Endothelial cell of umbilical vein (primary cell): ENCODE data around the gene ANKS1B. TPM values are rescaled to one million over a fixed set of nuclear protein-coding genes. Genes with fewer than 3 reads are reported as not detected.

ENCODE experiments used
- BruUV-seq: library from RNA; stranded (reverse); fragments of 400-500 nt; replicated peaks from 2 replicates; lab custom pipeline; 2021; lab: Mats Ljungman, UMichigan
- CTCF ChIA-PET: fragments of 300-600, 350-600 bp; sonication (Branson Sonifier 250); formaldehyde crosslinking; loops from one replicate; lab custom pipeline; 2021; ENCODE audit warnings: antibody characterized with exemption, inconsistent platforms; lab: Charles Lee
- POLR2A ChIA-PET: fragments of 300-600, 350-600 bp; sonication (Branson Sonifier 250); formaldehyde crosslinking; loops from one replicate; lab custom pipeline; 2021; ENCODE audit warnings: antibody characterized with exemption, inconsistent platforms; lab: Charles Lee
- DNase-seq: peaks from one replicate; pipeline ENCODE4 v3.0.0-alpha.2; 2011; ENCODE audit warnings: low read depth, low spot score
- FAIRE-seq: peaks from 2 replicates; lab custom pipeline; 2011; peaks lifted over from hg19 to GRCh38; lab: Jason Lieb, UNC
- H2AFZ ChIP-seq: 2 replicates; pipeline ENCODE4 v1.6.0; 2012; ENCODE audit warnings: low read depth, low read length, control low read depth, inconsistent platforms
- H3K27ac ChIP-seq: 2 replicates; pipeline ENCODE4 v1.5.1; 2011; ENCODE audit warnings: low read depth, mild to moderate bottlenecking, control low read depth, low read length, moderate library complexity; ENCODE audit not compliant: insufficient read depth
- H3K27me3 ChIP-seq, 2 experiments: 2 replicates each; pipeline versions ENCODE4 v1.6.0 to v1.6.1; 2011; ENCODE audit warnings: low read length in 2 of 2, mixed read lengths in 1 of 2; ENCODE audit not compliant: control insufficient read depth in 2 of 2, insufficient read depth in 2 of 2
- H3K36me3 ChIP-seq, 2 experiments: 2 replicates in 1 of 2; 3 replicates in 1 of 2; pipeline ENCODE4 v1.5.1; 2011; ENCODE audit warnings: low read length in 2 of 2, mild to moderate bottlenecking in 1 of 2, moderate library complexity in 1 of 2; ENCODE audit not compliant: control insufficient read depth in 2 of 2, insufficient read depth in 2 of 2; ENCODE audit errors: extremely low read depth in 1 of 2
- H3K4me1 ChIP-seq: 3 replicates; pipeline ENCODE4 v1.5.1; 2011; ENCODE audit warnings: mild to moderate bottlenecking, low read length; ENCODE audit not compliant: control insufficient read depth, insufficient read depth; ENCODE audit errors: extremely low read depth
- H3K4me2 ChIP-seq: 2 replicates; pipeline ENCODE4 v1.6.1; 2011; ENCODE audit warnings: low read length, control low read depth, mixed read lengths; ENCODE audit not compliant: insufficient read depth
- H3K4me3 ChIP-seq, 3 experiments: fragments of 200-600 bp in 1 of 3; sonication (generic), shearing (Covaris generic) in 1 of 3; replicated peaks in 1 of 3; 2 replicates each; pipeline ENCODE4 v1.5.1; 2011 to 2016; ENCODE audit warnings: control low read depth in 3 of 3, low read length in 3 of 3, mild to moderate bottlenecking in 2 of 3, inconsistent platforms in 1 of 3, low read depth in 1 of 3, moderate library complexity in 1 of 3; ENCODE audit not compliant: insufficient read depth in 1 of 3
- H3K79me2 ChIP-seq: 2 replicates; pipeline ENCODE4 v1.6.0; 2012; ENCODE audit warnings: low read length, inconsistent platforms; ENCODE audit not compliant: control insufficient read depth, insufficient read depth
- H3K9ac ChIP-seq: replicated peaks from 2 replicates; pipeline ENCODE3; 2011; ENCODE audit warnings: low read length, control low read depth; ENCODE audit not compliant: insufficient read depth; ENCODE audit errors: extremely low read depth
- H3K9me1 ChIP-seq: replicated peaks from 3 replicates; pipeline ENCODE4 v1.6.0; 2011; ENCODE audit warnings: mild to moderate bottlenecking, low read length; ENCODE audit not compliant: control insufficient read depth, insufficient read depth; ENCODE audit errors: extremely low read depth
- H3K9me3 ChIP-seq: replicated peaks from 2 replicates; pipeline ENCODE4 v1.5.1; 2012; ENCODE audit warnings: low read length, inconsistent platforms; ENCODE audit not compliant: control insufficient read depth, insufficient read depth
- H4K20me1 ChIP-seq: replicated peaks from 2 replicates; pipeline ENCODE3; 2011; ENCODE audit warnings: mild to moderate bottlenecking, low read length; ENCODE audit not compliant: control insufficient read depth, insufficient read depth; ENCODE audit errors: extremely low read depth
- EZH2 ChIP-seq: IDR thresholded peaks from 2 replicates; pipeline ENCODE4 v1.6.1; 2012; ENCODE audit warnings: borderline replicate concordance, low read depth, mild to moderate bottlenecking, moderate library complexity, low read length, inconsistent platforms; ENCODE audit not compliant: severe bottlenecking
- FOS ChIP-seq: IDR thresholded peaks from 2 replicates; pipeline ENCODE4 v1.6.1; 2011; ENCODE audit warnings: mild to moderate bottlenecking, low read length, moderate library complexity, borderline replicate concordance; ENCODE audit not compliant: insufficient read depth
- GATA2 ChIP-seq: IDR thresholded peaks from 2 replicates; pipeline ENCODE4 v1.7.0; 2011; ENCODE audit warnings: low read depth, mild to moderate bottlenecking, moderate library complexity, mixed read lengths, low read length; ENCODE audit not compliant: insufficient read length, insufficient read depth
- JUN ChIP-seq: IDR thresholded peaks from 2 replicates; pipeline ENCODE4 v1.6.1; 2011; ENCODE audit warnings: borderline replicate concordance, low read depth; ENCODE audit not compliant: insufficient read length, insufficient read depth
- MYC ChIP-seq: IDR thresholded peaks from one replicate; pipeline ENCODE4 v1.6.1; 2011; ENCODE audit warnings: mild to moderate bottlenecking, low read depth, low read length
- POLR2A ChIP-seq: IDR thresholded peaks from 2 replicates; pipeline ENCODE4 v1.6.1; 2012; ENCODE audit warnings: low read depth, mild to moderate bottlenecking, control low read depth, low read length
- POLR2AphosphoS5 ChIP-seq: IDR thresholded peaks from 2 replicates; pipeline ENCODE4 v1.6.1; 2012; ENCODE audit warnings: low read depth, mild to moderate bottlenecking, control low read depth, low read length, moderate library complexity; ENCODE audit not compliant: insufficient read depth
- dilution Hi-C: fragments of 300-500 bp; cut with MboI; formaldehyde crosslinking; loops from one replicate; pipeline ENCODE4 v1.15.0; 2019; ENCODE audit warnings: low sequenced_read_pairs; ENCODE audit not compliant: extremely low pct_ligation_motif_present
- intact Hi-C: fragments of 100-400 bp; cut with micrococcal nuclease; formaldehyde crosslinking; loops from one replicate; pipeline ENCODE4 v1.10.0; 2022
- polyA plus RNA-seq, 4 experiments: library from polyadenylated mRNA; depleted of rRNA in 3 of 4; stranded (reverse) in 3 of 4; unstranded in 1 of 4; fragments of >200 nt; gene quantifications; 2 replicates each; pipeline versions ENCODE4 v1.2.1 to v1.2.3, GENCODE V29; 2011 to 2012; ENCODE audit warnings: missing spikeins in 1 of 4
- total RNA-seq: library from RNA; stranded (reverse); gene quantifications from 2 replicates; pipeline ENCODE4 v1.2.3, GENCODE V29; 2021
- TF ChIP-seq, protein P1 (sequence below), 2 donors: IDR thresholded peaks; 1 replicate in 1 of 2; 2 replicates in 1 of 2; pipeline ENCODE4 v1.5.1; 2011; ENCODE audit warnings: low read length in 2 of 2, mild to moderate bottlenecking in 2 of 2, moderate library complexity in 2 of 2, control low read depth in 1 of 2, inconsistent platforms in 1 of 2, low read depth in 1 of 2; ENCODE audit not compliant: insufficient read depth in 1 of 2; ENCODE audit errors: extremely low read depth in 1 of 2
- TF ChIP-seq, protein P2 (sequence below): IDR thresholded peaks from 2 replicates; pipeline ENCODE4 v1.6.1; 2011; ENCODE audit not compliant: insufficient read depth, insufficient read length

The ANKS1B gene
- total and polyA plus RNA-seq, 2 donors (not counting 3 experiments of a cell fraction or from before 2014, with no cell fraction given), result 0.15 to 0.38 TPM

DNA sequence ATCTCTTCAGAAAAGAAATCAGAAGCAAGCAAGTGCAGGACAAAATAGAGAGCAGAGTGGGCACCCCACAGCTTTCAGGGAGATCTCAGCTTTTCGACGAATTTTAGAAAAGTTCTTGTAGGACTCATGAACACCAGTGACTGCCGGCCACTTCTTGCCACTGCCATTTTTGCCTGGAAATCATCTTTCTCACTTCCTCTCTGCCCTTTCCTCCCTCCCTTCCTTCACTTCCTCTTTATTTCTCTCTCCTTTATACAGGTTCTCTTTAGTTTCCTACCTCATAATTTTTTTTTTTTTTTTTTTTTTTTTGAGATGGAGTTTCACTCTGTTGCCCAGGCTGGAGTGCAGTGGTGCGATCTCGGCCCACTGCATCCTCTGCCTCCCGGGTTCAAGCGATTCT is 1154.1 kb downstream of the ANKS1B start:
- no peak overlapping the region for H3K27ac ChIP-seq
- dilution Hi-C loops, result no loop called here
- DNase-seq, result no peak
- no TSS peak for BruUV-seq
- CTCF ChIA-PET, result no interaction called here
- POLR2A ChIA-PET, result no interaction called here
- H2AFZ ChIP-seq, result no peak overlapping the region
- H3K9me3 ChIP-seq, result no peaks in the 10 kb centered on the region
- intact Hi-C loops, result no loop called here
- no peaks in the 10 kb centered on the region for H3K79me2 ChIP-seq
- no peaks in the 10 kb centered on the region for H4K20me1 ChIP-seq
- H3K36me3 ChIP-seq, result no peaks in the 10 kb centered on the region
- no peaks in the 10 kb centered on the region for H3K27me3 ChIP-seq
- no peak overlapping the region for H3K4me2 ChIP-seq
- TF ChIP-seq, protein P1, sequence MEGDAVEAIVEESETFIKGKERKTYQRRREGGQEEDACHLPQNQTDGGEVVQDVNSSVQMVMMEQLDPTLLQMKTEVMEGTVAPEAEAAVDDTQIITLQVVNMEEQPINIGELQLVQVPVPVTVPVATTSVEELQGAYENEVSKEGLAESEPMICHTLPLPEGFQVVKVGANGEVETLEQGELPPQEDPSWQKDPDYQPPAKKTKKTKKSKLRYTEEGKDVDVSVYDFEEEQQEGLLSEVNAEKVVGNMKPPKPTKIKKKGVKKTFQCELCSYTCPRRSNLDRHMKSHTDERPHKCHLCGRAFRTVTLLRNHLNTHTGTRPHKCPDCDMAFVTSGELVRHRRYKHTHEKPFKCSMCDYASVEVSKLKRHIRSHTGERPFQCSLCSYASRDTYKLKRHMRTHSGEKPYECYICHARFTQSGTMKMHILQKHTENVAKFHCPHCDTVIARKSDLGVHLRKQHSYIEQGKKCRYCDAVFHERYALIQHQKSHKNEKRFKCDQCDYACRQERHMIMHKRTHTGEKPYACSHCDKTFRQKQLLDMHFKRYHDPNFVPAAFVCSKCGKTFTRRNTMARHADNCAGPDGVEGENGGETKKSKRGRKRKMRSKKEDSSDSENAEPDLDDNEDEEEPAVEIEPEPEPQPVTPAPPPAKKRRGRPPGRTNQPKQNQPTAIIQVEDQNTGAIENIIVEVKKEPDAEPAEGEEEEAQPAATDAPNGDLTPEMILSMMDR (IDR thresholded peaks at IDR 0.05; ENCODE audit: extremely low read depth in 1 of 2, insufficient read depth in 1 of 2, low read depth in 1 of 2, low read length in 2 of 2), result no peak
- TF ChIP-seq EZH2 (no peak), POLR2A (no peak), FOS (no peak)
- no peak overlapping the region for H3K9ac ChIP-seq
- no peak overlapping the region for H3K4me3 ChIP-seq
- FAIRE-seq, result no peak
- H3K9me1 ChIP-seq, result no peaks in the 10 kb centered on the region
- no peaks in the 10 kb centered on the region for H3K4me1 ChIP-seq

DNA sequence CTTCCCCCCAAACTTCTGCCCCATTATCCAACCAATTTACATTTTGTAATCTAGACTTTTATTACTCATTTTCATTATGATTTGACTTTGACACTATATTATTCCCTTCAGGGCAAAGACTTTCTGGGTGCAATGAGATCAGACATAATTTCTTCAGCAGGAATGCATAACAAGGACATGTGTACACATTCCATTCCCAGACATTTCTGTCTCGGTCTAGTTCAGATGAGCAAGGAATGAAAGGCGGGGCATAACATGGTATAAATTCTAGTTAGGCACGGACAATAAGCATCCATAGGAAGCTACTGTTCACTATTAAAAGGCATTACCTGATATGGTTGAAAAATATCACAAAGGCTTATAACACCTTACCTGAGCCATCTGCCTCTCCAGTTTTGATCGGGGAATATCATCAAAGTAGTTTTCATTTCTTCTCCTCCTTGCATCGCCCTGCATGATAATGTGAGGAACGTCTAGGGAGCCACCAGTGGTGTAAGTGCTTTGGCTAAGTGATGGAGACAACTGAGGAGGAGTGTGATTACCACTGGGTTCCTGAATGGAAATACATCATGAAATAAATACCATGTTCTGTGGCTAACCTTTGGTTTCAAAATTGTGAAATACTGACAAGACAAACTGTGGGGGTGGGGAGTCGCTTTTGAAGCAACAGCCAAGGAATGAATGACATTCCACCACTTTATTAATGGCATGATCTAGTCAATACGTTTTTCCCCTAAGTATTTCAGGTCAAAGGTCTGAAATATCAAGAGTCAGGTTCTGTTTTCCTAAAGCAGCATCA is 1155.7 kb downstream of the ANKS1B start:
- POLR2A ChIA-PET, result no interaction called here
- H2AFZ ChIP-seq, result no peak overlapping the region
- no peaks in the 10 kb centered on the region for H3K9me1 ChIP-seq
- no peak overlapping the region for H3K27ac ChIP-seq
- BruUV-seq, result no TSS peak
- TF ChIP-seq JUN (no peak), MYC (no peak), FOS (no peak), EZH2 (no peak), GATA2 (no peak), POLR2A (no peak), POLR2AphosphoS5 (no peak)
- TF ChIP-seq, protein P2, sequence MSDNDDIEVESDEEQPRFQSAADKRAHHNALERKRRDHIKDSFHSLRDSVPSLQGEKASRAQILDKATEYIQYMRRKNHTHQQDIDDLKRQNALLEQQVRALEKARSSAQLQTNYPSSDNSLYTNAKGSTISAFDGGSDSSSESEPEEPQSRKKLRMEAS, result no peak
- TF ChIP-seq, protein P1 (IDR thresholded peaks at IDR 0.05; ENCODE audit: extremely low read depth in 1 of 2, insufficient read depth in 1 of 2, low read depth in 1 of 2, low read length in 2 of 2), result no peak
- H3K9ac ChIP-seq, result no peak overlapping the region
- intact Hi-C loops, result no loop called here
- no peaks in the 10 kb centered on the region for H3K36me3 ChIP-seq
- no peaks in the 10 kb centered on the region for H3K4me1 ChIP-seq
- FAIRE-seq (no peak), DNase-seq (no peak)
- CTCF ChIA-PET, result interaction anchor here (1.0 kb wide), 1 partner anchor 32 kb away, joined by 3 read pairs; no protein-coding TSS in a partner anchor
- H4K20me1 ChIP-seq, result no peaks in the 10 kb centered on the region
- dilution Hi-C loops, result no loop called here
- no peaks in the 10 kb centered on the region for H3K9me3 ChIP-seq
- no peak overlapping the region for H3K4me2 ChIP-seq
- no peak overlapping the region for H3K4me3 ChIP-seq
- H3K27me3 ChIP-seq, result no peaks in the 10 kb centered on the region
- H3K79me2 ChIP-seq, result no peaks in the 10 kb centered on the region
